GM19351 (cell line): ENCODE measurements around the gene DCLK1.

ENCODE experiments used
- ATAC-seq: cut with Tn5 transposase; IDR thresholded peaks from one replicate; pipeline ENCODE4 v1.9.1; 2021; ENCODE audit warnings: mild to moderate bottlenecking, moderate library complexity; ENCODE audit not compliant: unreplicated experiment

Gene DCLK1

DNA sequence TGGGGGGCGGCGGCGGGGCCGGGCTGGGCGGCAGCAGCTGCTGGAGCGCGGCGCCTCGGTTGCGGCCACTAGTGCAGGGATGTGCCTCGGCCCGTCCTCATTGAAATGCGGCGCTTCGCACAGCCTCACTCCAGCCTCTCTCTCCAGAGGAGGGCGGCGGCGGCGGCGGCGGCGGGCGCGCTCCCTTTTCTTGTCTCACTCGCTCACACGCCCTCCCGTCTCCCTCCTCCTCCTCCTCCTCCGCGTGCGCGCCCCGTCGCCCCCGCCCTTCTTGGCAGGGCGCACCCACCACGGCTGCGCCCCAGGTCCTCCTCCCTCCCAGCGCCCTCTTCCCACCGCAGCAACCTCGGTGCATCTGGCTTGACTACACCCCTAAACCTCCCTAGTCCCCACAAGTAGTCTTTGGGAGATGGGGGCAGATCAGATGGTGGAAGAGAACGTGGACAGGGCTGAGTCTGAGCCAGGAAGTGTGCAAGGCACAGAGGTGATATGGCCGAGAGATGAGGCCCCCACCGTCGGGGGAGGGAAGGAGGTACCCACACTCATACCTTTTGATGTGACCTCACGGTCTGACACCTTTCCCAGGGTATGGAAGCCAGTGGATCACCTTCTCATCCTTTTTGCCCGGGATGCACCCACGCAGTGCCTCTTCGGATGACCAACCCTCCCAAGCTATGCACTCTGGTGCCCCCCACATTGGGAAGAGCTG, at the start of gene DCLK1:
DCLK1 (minus strand) TSS at position 161 of the 709 bp plus-strand sequence.
- no peak for ATAC-seq

GRCh38 chr13:36175621-36176020, 44.4 kb upstream of the DCLK1 start:
- no peak for ATAC-seq

- no peak for ATAC-seq
Observed at GRCh38 chr13:36174923-36175322, 43.7 kb upstream of the DCLK1 start.

GRCh38 chr13:36173571-36174322, 42.6 kb upstream of the DCLK1 start:
- ATAC-seq = no peak

GRCh38 chr13:36166046-36166445, 34.9 kb upstream of the DCLK1 start:
- ATAC-seq = no peak

GRCh38 chr13:36163809-36164308, 32.7 kb upstream of the DCLK1 start:
- ATAC-seq = no peak

GRCh38 chr13:36163286-36163685, 32.1 kb upstream of the DCLK1 start:
- ATAC-seq = no peak

GRCh38 chr13:36160297-36160696, 29.1 kb upstream of the DCLK1 start:
- no peak for ATAC-seq

GRCh38 chr13:36158611-36159010, 27.4 kb upstream of the DCLK1 start:
- ATAC-seq = no peak

GRCh38 chr13:36157480-36157879, 26.3 kb upstream of the DCLK1 start:
- ATAC-seq = no peak

- no peak for ATAC-seq
Observed at GRCh38 chr13:36154567-36155291, 23.5 kb upstream of the DCLK1 start.

DNA sequence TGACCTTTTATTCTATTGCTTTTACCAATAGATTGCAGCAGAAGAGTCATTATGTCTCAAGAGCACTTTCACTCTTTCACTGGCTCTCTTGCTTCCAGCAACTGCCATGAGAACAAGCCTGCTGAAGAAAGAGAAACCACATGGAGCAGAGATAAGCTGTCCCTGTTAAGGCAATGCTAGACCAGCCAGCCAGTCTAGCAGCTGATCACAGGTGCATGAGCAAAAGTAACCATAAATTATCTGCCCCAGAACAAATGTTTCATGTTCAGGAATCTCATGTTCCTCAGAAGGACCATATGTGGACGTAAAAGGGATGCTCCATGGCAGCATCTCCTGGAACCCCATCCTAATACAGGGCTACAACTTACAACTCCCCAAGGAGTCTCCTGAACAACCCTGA, 20.4 kb upstream of the DCLK1 start:
- no peak for ATAC-seq

- ATAC-seq = no peak
Observed at GRCh38 chr13:36148446-36148845, 17.3 kb upstream of the DCLK1 start.

GRCh38 chr13:36147330-36147729, 16.1 kb upstream of the DCLK1 start:
- no peak for ATAC-seq

GRCh38 chr13:36146511-36147269, 15.5 kb upstream of the DCLK1 start:
- ATAC-seq = no peak

DNA sequence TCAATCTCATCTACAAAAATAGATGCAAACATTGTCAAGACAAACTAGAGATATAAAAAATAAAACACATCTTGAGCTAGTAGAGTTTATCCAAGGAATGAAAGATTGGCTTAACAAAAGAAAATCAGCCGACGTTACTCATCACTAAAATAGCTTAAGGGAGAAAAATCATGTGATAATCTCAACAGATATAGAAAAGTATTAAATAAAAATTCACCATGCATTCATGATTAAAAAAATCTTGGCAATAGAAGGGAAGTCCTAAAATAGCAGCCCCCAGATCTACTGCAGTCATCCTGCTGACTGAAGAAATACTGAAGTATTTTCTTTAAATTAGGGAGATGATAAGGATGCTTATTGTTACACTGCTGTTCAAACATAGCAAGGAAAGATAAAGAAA, 12.6 kb upstream of the DCLK1 start:
- ATAC-seq = no peak

DNA sequence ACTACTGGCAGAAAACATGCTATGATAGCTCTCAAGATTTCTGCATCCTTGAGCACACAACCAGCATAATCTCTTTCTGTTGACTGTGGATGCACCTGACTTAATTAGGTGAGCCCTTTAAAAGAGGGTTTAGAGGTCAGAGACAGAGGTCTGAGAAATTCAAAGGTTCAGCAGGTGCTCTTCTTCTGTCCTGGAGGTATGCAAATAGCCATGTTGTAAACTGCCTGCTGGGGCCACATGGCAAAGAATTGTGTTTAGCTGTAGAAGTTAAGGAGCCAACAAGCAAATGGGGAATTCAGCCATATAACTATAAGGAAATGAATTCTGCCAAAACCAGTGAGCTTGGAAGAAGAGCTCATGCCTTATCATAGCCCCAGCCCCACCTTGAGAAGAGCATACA, 11.6 kb upstream of the DCLK1 start:
- ATAC-seq = no peak

- ATAC-seq = no peak
Observed at GRCh38 chr13:36135876-36136275, 4.7 kb upstream of the DCLK1 start.

- ATAC-seq = no peak
Observed at GRCh38 chr13:36134632-36135031, 3.5 kb upstream of the DCLK1 start.

GRCh38 chr13:36133950-36134626, 2.9 kb upstream of the DCLK1 start:
- no peak for ATAC-seq
